HL-60/S4 treated with retinoic acid at 250 ng/mL for 4 days and 3 days (cell line): ENCODE results near the gene SLC4A11.

ENCODE experiments used
- in situ Hi-C: fragments of 300-500 bp; cut with MboI; formaldehyde crosslinking; loops from 2 replicates; pipeline ENCODE4 v1.7.0; 2022; ENCODE audit warnings: low sequenced_read_pairs

Gene SLC4A11

GRCh38 chr20:3239026-3239866, at the start of gene SLC4A11:
TSS of gene SLC4A11 (minus strand) at chr20:3239190. CDS start at chr20:3239137, 53 bp downstream.
- in situ Hi-C loops: no loop called here

GRCh38 chr20:3283222-3283820, 44.3 kb upstream of the SLC4A11 start:
- in situ Hi-C loops: no loop called here

- in situ Hi-C loops: no loop called here
These were observed 43.6 kb upstream of the SLC4A11 start for GRCh38 chr20:3282271-3283221.

- in situ Hi-C loops: no loop called here
These were observed 42.4 kb upstream of the SLC4A11 start for GRCh38 chr20:3281437-3281836.

GRCh38 chr20:3279761-3280160, 40.8 kb upstream of the SLC4A11 start:
- in situ Hi-C loops: no loop called here

DNA sequence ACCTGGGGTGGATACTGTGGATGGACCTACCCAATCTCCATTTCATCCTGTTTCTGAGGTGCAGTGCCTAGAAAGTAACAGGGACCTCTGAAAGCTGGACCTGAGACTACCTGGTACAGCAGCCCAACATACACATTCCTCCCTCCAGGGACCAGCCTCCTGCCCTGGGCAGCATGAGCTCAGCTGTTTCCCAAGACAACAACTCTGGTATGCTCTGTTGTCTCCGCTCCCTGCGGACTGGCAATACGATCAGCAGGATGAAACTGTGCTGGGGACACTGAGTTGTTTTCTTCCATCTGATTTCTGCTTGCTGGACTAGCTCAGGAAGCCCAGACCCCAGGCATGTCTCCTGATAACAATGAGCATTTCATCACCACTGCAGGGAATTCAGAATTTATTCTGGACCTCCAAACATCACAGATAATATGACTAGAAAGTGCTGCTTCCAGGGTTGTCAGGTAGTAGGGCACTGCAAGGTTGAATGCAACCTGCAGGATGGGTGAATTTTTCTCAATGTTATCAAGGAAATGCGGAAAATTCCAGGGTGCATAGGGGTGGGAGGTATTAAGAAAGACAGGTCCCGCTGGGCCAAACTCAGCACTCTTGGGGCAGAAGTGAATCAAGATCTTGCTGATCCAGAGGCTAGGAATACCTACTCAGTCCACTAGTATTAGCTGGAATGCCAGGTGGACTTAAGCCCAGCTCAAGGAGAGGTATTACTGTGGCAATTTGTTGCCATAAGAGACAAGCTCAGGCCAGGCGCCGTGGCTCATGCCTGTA, 38.9 kb upstream of the SLC4A11 start:
- in situ Hi-C loops: no loop called here

GRCh38 chr20:3276680-3277015, 37.7 kb upstream of the SLC4A11 start:
- in situ Hi-C loops: no loop called here

- in situ Hi-C loops: no loop called here
These were observed 37.1 kb upstream of the SLC4A11 start for GRCh38 chr20:3275966-3276679.

DNA sequence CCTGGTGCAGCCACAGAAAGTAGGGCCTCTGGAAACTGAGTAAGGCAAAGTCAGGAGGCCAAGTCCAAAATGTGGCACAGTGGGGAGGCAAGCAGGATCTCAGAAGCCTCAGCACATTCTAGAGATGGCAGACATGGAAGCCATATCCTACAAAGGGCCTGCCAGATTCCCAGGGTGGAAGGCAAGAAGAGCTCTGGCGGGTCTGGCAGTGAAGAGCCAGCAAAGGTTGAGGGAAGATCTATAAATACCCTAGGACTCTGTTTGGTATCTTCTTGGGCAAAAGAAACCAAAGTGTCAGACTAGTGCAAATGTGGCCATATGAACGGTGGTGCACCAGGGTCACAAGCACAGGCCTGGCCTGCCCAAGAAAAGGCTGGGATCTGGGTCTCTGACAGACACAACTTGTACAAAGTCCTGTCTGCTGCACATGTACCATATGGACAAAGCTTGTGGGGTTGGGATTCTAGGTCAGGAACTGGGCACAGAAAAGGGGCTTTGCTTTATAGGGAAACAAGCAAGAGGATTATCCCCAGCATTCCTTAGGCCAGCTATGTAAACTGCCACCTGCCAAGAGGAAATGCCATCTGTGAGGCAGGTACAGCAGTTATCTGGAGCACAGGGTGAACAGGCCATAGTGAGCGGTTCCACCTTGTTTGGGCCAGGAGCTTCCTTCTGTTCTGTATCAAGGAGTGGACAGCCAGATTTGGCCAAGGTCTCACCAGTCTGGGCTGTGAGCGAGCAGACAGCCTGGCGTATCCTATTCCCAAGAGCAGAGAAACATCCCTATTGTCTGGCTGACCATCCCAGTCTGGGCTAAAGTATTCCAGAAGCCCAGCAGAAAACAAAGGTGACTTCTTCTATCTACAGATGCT, 36.3 kb upstream of the SLC4A11 start:
- in situ Hi-C loops: no loop called here

DNA sequence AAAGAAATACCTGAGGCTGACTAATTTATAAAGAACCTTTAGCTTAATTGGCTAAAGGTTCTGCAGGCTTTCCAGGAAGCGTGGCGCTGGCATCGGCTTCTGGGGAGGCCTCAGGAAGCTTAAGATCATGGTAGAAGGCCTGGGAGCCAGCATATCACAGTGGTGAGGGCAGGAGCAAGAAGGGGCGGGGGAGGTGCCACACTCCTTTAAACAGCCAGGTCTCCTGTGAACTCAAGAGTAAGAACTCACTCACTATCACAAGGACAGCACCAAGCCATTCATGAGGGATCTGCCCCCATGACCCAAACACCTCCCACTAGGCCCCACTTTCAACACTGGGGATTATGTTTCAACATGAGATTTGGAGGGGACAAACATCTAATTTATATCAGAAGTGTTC, 34.4 kb upstream of the SLC4A11 start:
- in situ Hi-C loops: no loop called here

- in situ Hi-C loops: no loop called here
These were observed 31.1 kb upstream of the SLC4A11 start for GRCh38 chr20:3270051-3270450.

GRCh38 chr20:3262566-3262965, 23.6 kb upstream of the SLC4A11 start:
- in situ Hi-C loops: no loop called here

DNA sequence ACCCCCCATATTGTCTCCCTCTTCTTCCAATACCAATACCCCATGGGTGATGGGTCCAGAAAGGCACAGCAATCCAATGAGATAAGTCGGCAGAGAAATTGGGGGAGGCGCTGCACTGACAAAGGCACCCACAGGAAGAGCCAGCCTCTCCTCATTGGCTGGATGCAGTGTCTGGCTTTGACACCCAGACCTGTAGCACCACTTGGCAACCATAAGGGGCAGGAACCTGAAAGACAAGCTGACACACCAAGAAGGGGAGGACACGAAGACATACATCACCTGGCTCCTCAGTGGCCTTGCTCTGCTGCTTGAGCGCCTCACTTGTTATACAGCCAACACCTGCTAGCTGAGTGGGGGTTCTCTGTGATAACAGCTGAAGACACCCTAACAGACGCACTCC, 19.4 kb upstream of the SLC4A11 start:
- in situ Hi-C loops: no loop called here

- in situ Hi-C loops: no loop called here
These were observed 16.7 kb upstream of the SLC4A11 start for GRCh38 chr20:3255728-3256127.

DNA sequence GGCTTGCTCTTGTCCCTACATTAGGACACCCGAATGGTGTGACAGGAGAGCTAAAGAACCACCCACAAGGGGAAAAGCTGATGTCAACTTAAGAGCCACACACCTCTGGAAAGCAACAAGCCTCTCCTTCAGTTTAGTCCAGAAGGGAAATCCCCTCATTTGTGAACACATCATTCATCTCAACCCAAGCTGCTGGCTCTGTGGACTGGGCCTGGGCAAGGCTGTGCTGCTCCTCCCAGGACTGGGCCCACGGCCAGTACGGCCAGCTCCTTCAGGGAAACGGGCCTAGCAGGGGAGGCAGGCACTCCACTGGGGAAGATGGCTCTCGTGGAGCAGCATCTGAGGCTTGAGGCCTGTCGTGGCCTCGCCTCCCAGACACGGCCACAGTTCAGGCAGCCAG, 12.8 kb upstream of the SLC4A11 start:
- in situ Hi-C loops: no loop called here

DNA sequence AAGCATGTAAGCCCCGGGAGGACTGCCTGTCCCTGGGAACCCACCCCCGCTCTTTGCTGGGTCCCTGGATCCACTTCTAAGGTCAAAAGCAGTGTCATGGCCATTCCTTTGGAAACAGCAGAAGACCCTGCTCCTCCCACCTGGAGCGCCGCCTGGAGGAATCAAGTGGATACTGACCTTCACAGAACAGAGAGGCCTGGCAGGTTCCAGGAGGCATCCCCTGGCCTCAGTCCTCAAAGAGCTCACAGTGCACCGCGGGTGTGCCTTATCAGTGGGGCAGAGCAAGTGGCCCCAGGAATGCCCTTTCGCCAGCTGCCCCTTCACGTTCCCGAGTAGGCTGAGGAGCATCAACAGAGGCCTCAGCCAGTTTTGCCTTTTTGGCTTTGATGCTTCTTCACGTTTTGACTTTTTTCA, 11.1 kb upstream of the SLC4A11 start:
- in situ Hi-C loops: no loop called here

- in situ Hi-C loops: no loop called here
These were observed 10.0 kb upstream of the SLC4A11 start for GRCh38 chr20:3248993-3249347.

DNA sequence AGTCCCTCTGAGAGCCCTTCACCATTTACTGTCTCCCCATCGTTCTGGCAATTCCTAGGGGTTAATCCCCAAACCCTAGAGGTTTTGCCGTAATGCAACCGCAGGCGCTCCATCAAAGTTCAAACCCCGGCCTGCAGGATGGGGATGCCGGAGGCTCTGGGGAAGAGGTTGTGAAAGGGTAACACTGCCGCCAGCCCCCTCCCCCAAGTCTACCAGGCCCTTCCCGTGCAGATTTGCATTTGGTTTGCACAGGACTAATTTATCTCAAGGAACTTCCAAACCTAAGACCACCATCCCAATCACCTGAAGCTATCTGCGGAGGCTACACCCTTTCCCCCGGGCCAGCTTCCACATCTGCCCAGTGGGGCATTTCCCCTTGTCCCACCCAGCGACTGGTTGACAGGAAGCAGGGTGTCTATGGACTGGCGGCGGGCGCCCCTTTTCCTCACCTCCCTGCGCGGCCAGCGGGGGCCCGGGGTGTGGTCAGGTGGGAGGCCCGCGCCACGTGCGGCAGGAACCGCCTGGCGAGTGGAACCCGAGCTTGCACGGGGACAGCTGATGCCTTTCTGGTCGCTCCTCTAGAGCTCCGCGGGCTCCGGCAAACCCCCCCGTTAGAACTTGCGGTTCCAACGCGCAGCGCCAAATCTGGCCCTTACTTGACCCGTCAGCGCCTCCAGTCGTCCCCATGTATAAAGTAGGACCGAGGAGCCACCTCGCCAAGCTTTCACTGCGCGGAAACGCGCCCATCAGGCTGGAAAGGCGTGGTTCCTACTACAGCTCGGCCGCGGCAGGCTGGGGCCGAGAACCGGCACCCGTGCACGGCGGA, 9.4 kb upstream of the SLC4A11 start:
- in situ Hi-C loops: no loop called here
